HEK293T (cell line): Measurements from ENCODE around the gene SOX21.

ENCODE experiments used
- ARNT ChIP-seq: fragments of 450-650 bp; IDR thresholded peaks from 2 replicates; pipeline ENCODE4 v1.6.1; 2017; ENCODE audit warnings: mild to moderate bottlenecking
- BHLHE40 ChIP-seq: fragments of 450-650 bp; IDR thresholded peaks from 2 replicates; pipeline ENCODE4 v1.6.1; 2016; ENCODE audit warnings: mild to moderate bottlenecking, moderate library complexity, borderline replicate concordance
- FOXA1 ChIP-seq: fragments of 450-650 bp; IDR thresholded peaks from 2 replicates; pipeline ENCODE4 v1.6.1; 2016; ENCODE audit warnings: mild to moderate bottlenecking
- FOXK2 ChIP-seq: fragments of 450-650 bp; IDR thresholded peaks from 2 replicates; pipeline ENCODE4 v1.6.1; 2016; ENCODE audit warnings: mild to moderate bottlenecking
- HDGF ChIP-seq: fragments of 450-650 bp; IDR thresholded peaks from 2 replicates; pipeline ENCODE4 v1.6.1; 2017; ENCODE audit warnings: antibody characterized with exemption, borderline replicate concordance
- LEF1 ChIP-seq: fragments of 450-650 bp; IDR thresholded peaks from 2 replicates; pipeline ENCODE4 v1.6.1; 2017; ENCODE audit warnings: mild to moderate bottlenecking, borderline replicate concordance
- PKNOX1 ChIP-seq: fragments of 450-650 bp; IDR thresholded peaks from 2 replicates; pipeline ENCODE4 v1.6.1; 2016
- SP1 ChIP-seq: fragments of 450-650 bp; IDR thresholded peaks from 2 replicates; pipeline ENCODE4 v1.6.1; 2017
- SUZ12 ChIP-seq: fragments of 450-650 bp; IDR thresholded peaks from 2 replicates; pipeline ENCODE4 v1.6.1; 2016; ENCODE audit warnings: mild to moderate bottlenecking
- TARDBP ChIP-seq: fragments of 450-650 bp; IDR thresholded peaks from 2 replicates; pipeline ENCODE4 v1.6.1; 2016
- ZNF384 ChIP-seq: fragments of 450-650 bp; IDR thresholded peaks from 2 replicates; pipeline ENCODE4 v1.6.1; 2016

- TF ChIP-seq HDGF (no peak), ZNF384 (no peak), SP1 (no peak), FOXA1 (no peak), SUZ12 (no peak), FOXK2 (no peak), PKNOX1 (no peak), TARDBP (no peak), BHLHE40 (no peak), LEF1 (no peak), ARNT (no peak)
Observed at GRCh38 chr13:94705081-94706030, 7.0 kb downstream of the SOX21 start.
